ENCODE measurements around the gene IKZF3. TPM values are rescaled to one million over a fixed set of nuclear protein-coding genes. Genes with fewer than 3 reads are reported as not detected.

Gene IKZF3
- total RNA-seq, 1 experiment from 2014 or later = 0.81 TPM

DNA sequence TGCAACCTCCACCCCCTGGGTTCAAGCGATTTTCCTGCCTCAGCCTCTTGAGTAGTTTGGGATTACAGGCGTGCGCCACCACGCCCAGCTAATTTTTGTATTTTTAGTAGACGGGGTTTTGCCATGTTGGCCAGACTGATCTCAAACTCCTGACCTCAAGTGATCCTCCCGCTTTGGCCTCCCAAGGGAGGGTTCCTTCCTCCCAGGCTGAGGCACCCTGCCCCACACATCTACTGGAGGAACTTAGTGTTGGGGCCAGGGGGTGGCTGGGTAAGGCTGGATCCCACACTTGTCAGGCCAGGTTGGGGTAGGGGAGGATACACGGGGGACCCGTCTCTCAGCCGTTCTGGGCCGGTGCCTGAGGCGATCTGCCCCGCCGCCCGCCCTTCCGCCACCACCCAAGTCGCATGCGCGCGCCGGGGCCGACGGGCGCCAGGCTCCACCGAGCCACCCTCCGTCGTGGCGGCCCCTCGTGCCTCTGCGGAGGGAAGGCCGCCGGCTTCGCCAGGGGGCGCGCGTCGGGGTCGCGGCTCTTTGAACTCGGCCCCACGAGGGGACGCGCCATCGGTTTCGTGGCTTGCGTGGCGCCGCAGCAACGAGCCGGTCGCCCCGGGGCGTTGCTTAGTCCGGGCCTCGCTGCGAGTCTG is 110.5 kb downstream of the IKZF3 start (continued):
- TF ChIP-seq, protein P1, sequence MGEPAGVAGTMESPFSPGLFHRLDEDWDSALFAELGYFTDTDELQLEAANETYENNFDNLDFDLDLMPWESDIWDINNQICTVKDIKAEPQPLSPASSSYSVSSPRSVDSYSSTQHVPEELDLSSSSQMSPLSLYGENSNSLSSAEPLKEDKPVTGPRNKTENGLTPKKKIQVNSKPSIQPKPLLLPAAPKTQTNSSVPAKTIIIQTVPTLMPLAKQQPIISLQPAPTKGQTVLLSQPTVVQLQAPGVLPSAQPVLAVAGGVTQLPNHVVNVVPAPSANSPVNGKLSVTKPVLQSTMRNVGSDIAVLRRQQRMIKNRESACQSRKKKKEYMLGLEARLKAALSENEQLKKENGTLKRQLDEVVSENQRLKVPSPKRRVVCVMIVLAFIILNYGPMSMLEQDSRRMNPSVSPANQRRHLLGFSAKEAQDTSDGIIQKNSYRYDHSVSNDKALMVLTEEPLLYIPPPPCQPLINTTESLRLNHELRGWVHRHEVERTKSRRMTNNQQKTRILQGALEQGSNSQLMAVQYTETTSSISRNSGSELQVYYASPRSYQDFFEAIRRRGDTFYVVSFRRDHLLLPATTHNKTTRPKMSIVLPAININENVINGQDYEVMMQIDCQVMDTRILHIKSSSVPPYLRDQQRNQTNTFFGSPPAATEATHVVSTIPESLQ (CRISPR knock-in tag; IDR thresholded peaks at IDR 0.05) = no peak

GRCh38 chr17:39752241-39752881 is 111.8 kb downstream of the IKZF3 start:
- H3K36me3 Mint-ChIP-seq = no peaks in the 10 kb centered on the region; the same call in 1 of the 2 replicates
- DNase-seq (ENCODE audit: low spot score) (no peak), ATAC-seq (no peak)
- peaks cover 62% of the 10 kb centered on the region for H3K4me1 Mint-ChIP-seq
- no peak for TF ChIP-seq ZNF232 (CRISPR knock-in tag; IDR thresholded peaks at IDR 0.05)
- no peak for TF ChIP-seq EMX1 (CRISPR knock-in tag; IDR thresholded peaks at IDR 0.05)
- no peak for TF ChIP-seq ZMAT4 (CRISPR knock-in tag; IDR thresholded peaks at IDR 0.05)
- TF ChIP-seq PRDM15 (CRISPR knock-in tag; IDR thresholded peaks at IDR 0.05) = peak; percentile 77
- peak overlapping the region; percentile 89 for H3K27ac Mint-ChIP-seq
- no peaks in the 10 kb centered on the region for H3K9me3 Mint-ChIP-seq
- ChIA-PET POLR2A (interaction anchor here (0.6 to 3.1 kb wide), 3 partner anchors 13 to 22 kb away, joined by 3 to 10 read pairs (median 3); partner anchors contain the start of gene MIEN1), CTCF (interaction anchor here (0.6 to 9.2 kb wide), 10 partner anchors 23 to 167 kb away, joined by 3 to 130 read pairs (median 4); partner anchors contain the start of genes MIEN1 and PNMT)
- H3K27me3 Mint-ChIP-seq (ENCODE audit: low read depth) = peaks cover 16% of the 10 kb centered on the region
- peak overlapping the region; percentile 50; the same call in 1 of the 2 replicates for H3K4me3 Mint-ChIP-seq

DNA sequence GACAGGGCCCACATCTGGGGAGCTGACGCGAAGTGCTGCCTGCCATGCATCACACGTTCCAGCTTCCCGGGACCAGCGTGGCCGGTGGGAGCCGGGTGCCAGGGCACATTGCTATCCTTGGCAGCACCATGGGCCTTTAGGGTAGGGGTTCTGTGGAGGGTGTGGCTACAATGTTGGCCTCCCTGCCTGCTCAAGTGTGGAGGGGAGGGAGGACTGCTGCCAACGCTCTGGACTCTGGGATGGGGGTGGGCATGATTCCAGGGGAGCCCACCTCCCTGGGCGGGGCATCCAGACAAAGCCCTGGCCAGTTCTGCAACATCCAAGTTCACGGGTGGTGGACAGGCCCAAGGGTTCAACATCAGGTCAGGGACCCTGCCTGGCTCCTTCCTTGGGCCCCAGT is 112.5 kb downstream of the IKZF3 start:
- H3K27me3 Mint-ChIP-seq (ENCODE audit: low read depth) = peaks cover 12% of the 10 kb centered on the region
- CTCF ChIA-PET = interaction anchor here (0.6 to 9.2 kb wide), 9 partner anchors 22 to 207 kb away, joined by 3 to 130 read pairs (median 4); partner anchors contain the start of genes MIEN1 and PNMT
- ATAC-seq (no peak), DNase-seq (ENCODE audit: low spot score) (no peak)
- TF ChIP-seq ZNF232 (CRISPR knock-in tag; IDR thresholded peaks at IDR 0.05) (no peak), CBFB (CRISPR knock-in tag; IDR thresholded peaks at IDR 0.05; ENCODE audit: low read depth) (no peak), MXD4 (CRISPR knock-in tag; IDR thresholded peaks at IDR 0.05; ENCODE audit: borderline replicate concordance) (no peak), PRDM15 (CRISPR knock-in tag; IDR thresholded peaks at IDR 0.05) (no peak), JUN (CRISPR knock-in tag; IDR thresholded peaks at IDR 0.05) (no peak), MYBL2 (CRISPR knock-in tag; IDR thresholded peaks at IDR 0.05) (no peak), KAT7 (CRISPR knock-in tag; IDR thresholded peaks at IDR 0.05; ENCODE audit: borderline replicate concordance) (no peak), FOXJ3 (CRISPR knock-in tag; IDR thresholded peaks at IDR 0.05; ENCODE audit: borderline replicate concordance) (no peak), ZNF396 (CRISPR knock-in tag; IDR thresholded peaks at IDR 0.05; ENCODE audit: borderline replicate concordance) (no peak), GRHL2 (CRISPR knock-in tag; IDR thresholded peaks at IDR 0.05; ENCODE audit: insufficient replicate concordance, severe bottlenecking) (no peak)
- TF ChIP-seq, protein P2, sequence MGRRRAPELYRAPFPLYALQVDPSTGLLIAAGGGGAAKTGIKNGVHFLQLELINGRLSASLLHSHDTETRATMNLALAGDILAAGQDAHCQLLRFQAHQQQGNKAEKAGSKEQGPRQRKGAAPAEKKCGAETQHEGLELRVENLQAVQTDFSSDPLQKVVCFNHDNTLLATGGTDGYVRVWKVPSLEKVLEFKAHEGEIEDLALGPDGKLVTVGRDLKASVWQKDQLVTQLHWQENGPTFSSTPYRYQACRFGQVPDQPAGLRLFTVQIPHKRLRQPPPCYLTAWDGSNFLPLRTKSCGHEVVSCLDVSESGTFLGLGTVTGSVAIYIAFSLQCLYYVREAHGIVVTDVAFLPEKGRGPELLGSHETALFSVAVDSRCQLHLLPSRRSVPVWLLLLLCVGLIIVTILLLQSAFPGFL (CRISPR knock-in tag; IDR thresholded peaks at IDR 0.05; ENCODE audit: borderline replicate concordance) = no peak
- TF ChIP-seq, protein P3, sequence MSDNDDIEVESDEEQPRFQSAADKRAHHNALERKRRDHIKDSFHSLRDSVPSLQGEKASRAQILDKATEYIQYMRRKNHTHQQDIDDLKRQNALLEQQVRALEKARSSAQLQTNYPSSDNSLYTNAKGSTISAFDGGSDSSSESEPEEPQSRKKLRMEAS (CRISPR knock-in tag; IDR thresholded peaks at IDR 0.05) = no peak
- no peak overlapping the region for H3K4me3 Mint-ChIP-seq
- POLR2A ChIA-PET = interaction anchor here (0.6 kb wide), 1 partner anchor 38 kb away, joined by 3 read pairs; no protein-coding TSS in a partner anchor
- H3K9me3 Mint-ChIP-seq = no peaks in the 10 kb centered on the region
- no peak overlapping the region for H3K27ac Mint-ChIP-seq
- H3K4me1 Mint-ChIP-seq = peaks cover 62% of the 10 kb centered on the region
- H3K36me3 Mint-ChIP-seq = no peaks in the 10 kb centered on the region; the same call in 1 of the 2 replicates
